ENCODE data around the gene GRM7.

- no peak for TF ChIP-seq ZBTB33 (CRISPR knock-in tag; IDR thresholded peaks at IDR 0.05)
- no peak for TF ChIP-seq ATF2 (CRISPR knock-in tag; IDR thresholded peaks at IDR 0.05)
- TF ChIP-seq EWSR1 (IDR thresholded peaks at IDR 0.05; ENCODE audit: borderline replicate concordance, low read depth, partially characterized antibody): no peak
- TF ChIP-seq POLR2A (conservative IDR thresholded peaks at IDR 0.05): no peak
- TF ChIP-seq NR2C2 (CRISPR knock-in tag; IDR thresholded peaks at IDR 0.05): no peak
- no peak for TF ChIP-seq NR2C2 (tag; IDR thresholded peaks at IDR 0.05)
- no peak for TF ChIP-seq TAF1 (IDR thresholded peaks at IDR 0.05; ENCODE audit: control insufficient read depth, extremely low read depth, insufficient read depth, low read length, severe bottlenecking)
- no peak for TF ChIP-seq ZNF639 (CRISPR knock-in tag; conservative IDR thresholded peaks at IDR 0.05 in 1 of 2, IDR thresholded peaks at IDR 0.05 in 1 of 2)
- no peak for TF ChIP-seq TARDBP (IDR thresholded peaks at IDR 0.05)
- TF ChIP-seq ZNF274 (IDR thresholded peaks at IDR 0.05; ENCODE audit: borderline replicate concordance, low read depth, low read length): no peak
- no peak for TF ChIP-seq ZNF778 (CRISPR knock-in tag; IDR thresholded peaks at IDR 0.05)
These were observed 251.7 kb downstream of the GRM7 start for GRCh38 chr3:7112523-7113056.

Data from K562 (cell line).